Thymus (tissue), 11 donors: ENCODE measurements around the gene XDH. TPM values are rescaled to one million over a fixed set of nuclear protein-coding genes. Genes with fewer than 3 reads are reported as not detected.

Experiments used
- DNase-seq, 9 donors: peaks; one replicate each; pipeline ENCODE4 v3.0.0-alpha.2; 2013; ENCODE audit warnings: low spot score in 9 of 9, low read depth in 6 of 9, missing footprints in 1 of 9
- H3K27ac ChIP-seq, 2 donors: one replicate each; pipeline ENCODE4 v1.5.1; 2013; ENCODE audit warnings: control low read depth in 1 of 2, low read depth in 1 of 2, low read length in 1 of 2, mild to moderate bottlenecking in 1 of 2, moderate library complexity in 1 of 2
- H3K27me3 ChIP-seq, 2 donors: one replicate each; pipeline ENCODE4 v1.5.1; 2013; ENCODE audit warnings: low read length in 1 of 2; ENCODE audit not compliant: control insufficient read depth in 2 of 2, insufficient read depth in 1 of 2
- H3K36me3 ChIP-seq, 2 donors: one replicate each; pipeline ENCODE4 v1.5.1; 2013; ENCODE audit warnings: low read length in 1 of 2, mild to moderate bottlenecking in 1 of 2, moderate library complexity in 1 of 2; ENCODE audit not compliant: control insufficient read depth in 2 of 2, insufficient read depth in 2 of 2
- H3K4me1 ChIP-seq, 2 donors: one replicate each; pipeline ENCODE4 v1.5.1; 2013; ENCODE audit warnings: low read length in 2 of 2; ENCODE audit not compliant: control insufficient read depth in 2 of 2, insufficient read depth in 2 of 2
- H3K4me3 ChIP-seq, 2 donors: one replicate each; pipeline ENCODE4 v1.5.1; 2013; ENCODE audit warnings: low read length in 2 of 2, control low read depth in 1 of 2, mild to moderate bottlenecking in 1 of 2
- H3K9me3 ChIP-seq, 2 donors: one replicate each; pipeline ENCODE4 v1.5.1; 2013; ENCODE audit warnings: low read length in 1 of 2, mild to moderate bottlenecking in 1 of 2; ENCODE audit not compliant: control insufficient read depth in 2 of 2, insufficient read depth in 1 of 2
- WGBS: extraction: QIAGEN DNeasy Blood & Tissue Kit; methylation state at CpG from one replicate; pipeline ENCODE4 v1.1.7; 2013; 5-methylcytosine and 5-hydroxymethylcytosine counted together
- polyA plus RNA-seq: library from polyadenylated mRNA; stranded (reverse); fragments of 200-250 nt; gene quantifications from one replicate; pipeline ENCODE4 v1.2.3, GENCODE V29; 2013
- total RNA-seq: library from RNA; stranded (reverse); fragments of 120-200 nt; gene quantifications from one replicate; pipeline ENCODE4 v1.2.4, GENCODE V29; 2013
- donor health status: healthy.

XDH gene
- total and polyA plus RNA-seq, 2 donors, result 0.19 to 0.78 TPM

- peaks cover 28 to 61% of the 10 kb centered on the region in 2 donors for H3K4me1 ChIP-seq
- no peaks in the 10 kb centered on the region for H3K27me3 ChIP-seq
- H3K4me3 ChIP-seq, result no peak overlapping the region
- peak in 6 of 9 donors; percentile 20 to 71 (median 43) for DNase-seq
- no peaks in the 10 kb centered on the region for H3K9me3 ChIP-seq
- H3K27ac ChIP-seq, result peak overlapping the region; percentile 66 to 83
- 23% methylated on average over 6 of the region's 6 CpGs for WGBS
- H3K36me3 ChIP-seq, result no peaks in the 10 kb centered on the region
These were observed 95.0 kb downstream of the XDH start for GRCh38 chr2:31319406-31320175.

GRCh38 chr2:31318361-31319336 is 95.9 kb downstream of the XDH start:
- DNase-seq, result peak in 7 of 9 donors; percentile 22 to 79 (median 49)
- Histone ChIP-seq H3K4me1 (peaks cover 28 to 61% of the 10 kb centered on the region in 2 donors), H3K9me3 (no peaks in the 10 kb centered on the region), H3K36me3 (no peaks in the 10 kb centered on the region), H3K4me3 (no peak overlapping the region), H3K27ac (peak overlapping the region; percentile 66 to 77), H3K27me3 (no peaks in the 10 kb centered on the region)
- 24% methylated on average over 11 of the region's 11 CpGs for WGBS

- peaks cover 23 to 55% of the 10 kb centered on the region in 2 donors for H3K4me1 ChIP-seq
- H3K27me3 ChIP-seq, result no peaks in the 10 kb centered on the region
- no peaks in the 10 kb centered on the region for H3K36me3 ChIP-seq
- H3K27ac ChIP-seq, result peak overlapping the region in 1 of 2 donors; percentile 66
- DNase-seq, result peak in 5 of 9 donors; percentile 25 to 65 (median 31)
- no peaks in the 10 kb centered on the region for H3K9me3 ChIP-seq
- WGBS, result 50% methylated on average over 3 of the region's 3 CpGs
- H3K4me3 ChIP-seq, result no peak overlapping the region
These were observed 97.1 kb downstream of the XDH start for GRCh38 chr2:31317396-31317795.

GRCh38 chr2:31314761-31315160 is 99.8 kb downstream of the XDH start:
- Histone ChIP-seq H3K27ac (no peak overlapping the region), H3K4me3 (no peak overlapping the region), H3K36me3 (no peaks in the 10 kb centered on the region), H3K9me3 (peaks cover 0 to 7% of the 10 kb centered on the region in 2 donors), H3K4me1 (peaks cover 19 to 52% of the 10 kb centered on the region in 2 donors), H3K27me3 (no peaks in the 10 kb centered on the region)
- WGBS, result 97% methylated on average over 2 of the region's 2 CpGs
- DNase-seq, result no peak

- no peaks in the 10 kb centered on the region for H3K36me3 ChIP-seq
- H3K9me3 ChIP-seq, result peaks cover 0 to 7% of the 10 kb centered on the region in 2 donors
- no peaks in the 10 kb centered on the region for H3K27me3 ChIP-seq
- no peak for DNase-seq
- 98% methylated on average over 3 of the region's 3 CpGs for WGBS
- H3K4me3 ChIP-seq, result no peak overlapping the region
- H3K27ac ChIP-seq, result no peak overlapping the region
- peaks cover 9 to 33% of the 10 kb centered on the region in 2 donors for H3K4me1 ChIP-seq
These were observed 101.6 kb downstream of the XDH start for GRCh38 chr2:31312898-31313297.

- no peak for DNase-seq
- no peaks in the 10 kb centered on the region for H3K9me3 ChIP-seq
- no peak overlapping the region for H3K27ac ChIP-seq
- H3K27me3 ChIP-seq, result no peaks in the 10 kb centered on the region
- H3K4me1 ChIP-seq, result no peaks in the 10 kb centered on the region
- WGBS, result 71% methylated on average over 2 of the region's 2 CpGs
- H3K36me3 ChIP-seq, result no peaks in the 10 kb centered on the region
- H3K4me3 ChIP-seq, result no peak overlapping the region
These were observed 109.7 kb downstream of the XDH start for GRCh38 chr2:31304816-31305215.

- Histone ChIP-seq H3K4me1 (no peaks in the 10 kb centered on the region), H3K27ac (no peak overlapping the region), H3K27me3 (no peaks in the 10 kb centered on the region), H3K36me3 (no peaks in the 10 kb centered on the region), H3K4me3 (no peak overlapping the region), H3K9me3 (no peaks in the 10 kb centered on the region)
- DNase-seq, result no peak
- 94% methylated on average over 9 of the region's 9 CpGs for WGBS
These were observed 111.5 kb downstream of the XDH start for GRCh38 chr2:31302940-31303563.

GRCh38 chr2:31300309-31300708 is 114.2 kb downstream of the XDH start:
- Histone ChIP-seq H3K27me3 (no peaks in the 10 kb centered on the region), H3K4me1 (no peaks in the 10 kb centered on the region), H3K4me3 (no peak overlapping the region), H3K9me3 (no peaks in the 10 kb centered on the region), H3K27ac (no peak overlapping the region), H3K36me3 (no peaks in the 10 kb centered on the region)
- no peak for DNase-seq
